DND-41 (cell line): Measurements from ENCODE around the gene RPA1.

Experiments used
- EZH2 ChIP-seq: IDR thresholded peaks from 3 replicates; pipeline ENCODE4 v1.6.1; 2012; ENCODE audit warnings: borderline replicate concordance, low read depth, mild to moderate bottlenecking, moderate library complexity, low read length, inconsistent platforms; ENCODE audit not compliant: severe bottlenecking
- TF ChIP-seq, protein P1 (sequence below): IDR thresholded peaks from 2 replicates; pipeline ENCODE4 v1.5.1; 2012; ENCODE audit warnings: borderline replicate concordance, low read length, moderate library complexity, mild to moderate bottlenecking; ENCODE audit not compliant: poor library complexity, severe bottlenecking; ENCODE audit errors: extremely low read depth

DNA sequence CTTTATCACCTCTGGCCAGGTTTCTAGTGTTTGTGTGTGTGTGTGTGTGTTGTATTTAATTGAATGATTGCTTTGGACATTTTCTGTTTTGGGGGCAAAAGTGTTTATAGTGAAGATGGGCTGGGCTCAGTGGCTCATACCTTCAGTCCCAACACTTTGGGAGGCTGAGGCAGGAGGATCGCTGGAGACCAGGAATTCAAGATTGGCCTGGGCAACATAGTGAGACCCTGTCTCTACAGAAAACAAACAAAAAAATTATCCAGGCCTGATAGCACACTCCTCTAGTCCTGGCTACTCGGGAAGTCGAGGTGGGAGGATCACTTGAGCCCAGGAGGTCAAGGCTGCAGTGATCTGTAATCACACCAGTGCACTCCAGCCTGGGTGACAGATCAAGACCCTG is 37.5 kb downstream of the RPA1 start:
- TF ChIP-seq, protein P1, sequence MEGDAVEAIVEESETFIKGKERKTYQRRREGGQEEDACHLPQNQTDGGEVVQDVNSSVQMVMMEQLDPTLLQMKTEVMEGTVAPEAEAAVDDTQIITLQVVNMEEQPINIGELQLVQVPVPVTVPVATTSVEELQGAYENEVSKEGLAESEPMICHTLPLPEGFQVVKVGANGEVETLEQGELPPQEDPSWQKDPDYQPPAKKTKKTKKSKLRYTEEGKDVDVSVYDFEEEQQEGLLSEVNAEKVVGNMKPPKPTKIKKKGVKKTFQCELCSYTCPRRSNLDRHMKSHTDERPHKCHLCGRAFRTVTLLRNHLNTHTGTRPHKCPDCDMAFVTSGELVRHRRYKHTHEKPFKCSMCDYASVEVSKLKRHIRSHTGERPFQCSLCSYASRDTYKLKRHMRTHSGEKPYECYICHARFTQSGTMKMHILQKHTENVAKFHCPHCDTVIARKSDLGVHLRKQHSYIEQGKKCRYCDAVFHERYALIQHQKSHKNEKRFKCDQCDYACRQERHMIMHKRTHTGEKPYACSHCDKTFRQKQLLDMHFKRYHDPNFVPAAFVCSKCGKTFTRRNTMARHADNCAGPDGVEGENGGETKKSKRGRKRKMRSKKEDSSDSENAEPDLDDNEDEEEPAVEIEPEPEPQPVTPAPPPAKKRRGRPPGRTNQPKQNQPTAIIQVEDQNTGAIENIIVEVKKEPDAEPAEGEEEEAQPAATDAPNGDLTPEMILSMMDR: no peak
- TF ChIP-seq EZH2: no peak
